ENCODE measurements around the gene ZNF329.

GRCh38 chr19:58084596-58085347 lies 65.8 kb downstream of the ZNF329 start:
- no peak for TF ChIP-seq CTCF (conservative IDR thresholded peaks at IDR 0.05 in 1 of 2, IDR thresholded peaks at IDR 0.05 in 1 of 2; ENCODE audit: low read depth in 1 of 2, low read length in 2 of 2)
- no peak for TF ChIP-seq EZH2 (IDR thresholded peaks at IDR 0.05; ENCODE audit: low read length, missing control alignments)

Data from fibroblast of lung (primary cell).